Lower lobe of right lung (tissue), 2 donors: ENCODE measurements around the gene CYB5A. TPM values are rescaled to one million over a fixed set of nuclear protein-coding genes. Genes with fewer than 3 reads are reported as not detected.

ENCODE experiments used
- ATAC-seq, 2 donors: fragments of 200-7000 bp; cut with Tn5 transposase; one replicate each; pipeline ENCODE4 v1.9.1; 2020 to 2022; ENCODE audit warnings: mild to moderate bottlenecking in 2 of 2, moderate library complexity in 2 of 2
- DNase-seq: peaks from one replicate; pipeline ENCODE4 v3.0.0-alpha.2; 2020
- H3K27ac ChIP-seq: fragments of 200-600 bp; one replicate; pipeline ENCODE4 v1.8.0; 2022
- H3K27me3 ChIP-seq: fragments of 200-600 bp; one replicate; pipeline ENCODE4 v1.8.0; 2022; ENCODE audit warnings: low read depth
- H3K36me3 ChIP-seq: fragments of 200-600 bp; one replicate; pipeline ENCODE4 v1.8.0; 2022; ENCODE audit warnings: mild to moderate bottlenecking
- H3K4me1 ChIP-seq: fragments of 200-600 bp; one replicate; pipeline ENCODE4 v1.8.0; 2022
- H3K4me3 ChIP-seq: fragments of 200-600 bp; one replicate; pipeline ENCODE4 v1.8.0; 2022; ENCODE audit warnings: mild to moderate bottlenecking
- H3K9me3 ChIP-seq: fragments of 200-600 bp; one replicate; pipeline ENCODE4 v1.8.0; 2022
- CTCF ChIP-seq: fragments of 200-600 bp; IDR thresholded peaks from one replicate; pipeline ENCODE4 v1.8.0; 2022; ENCODE audit warnings: antibody characterized with exemption, mild to moderate bottlenecking
- intact Hi-C: fragments of 100-400 bp; cut with DNase I; formaldehyde crosslinking; loops from one replicate; pipeline ENCODE4 v1.11.0; 2022
- long read RNA-seq: library from polyadenylated mRNA; unstranded; transcript quantifications from one replicate; pipeline ENCODE4 v2.0.0, GENCODE V29; 2021
- total RNA-seq: library from RNA; stranded (reverse); fragmentation: NEBNext Ultra II Directional; extraction: Animal tissue kit (Norgen Biotek cat#: 25700); gene quantifications from one replicate; pipeline ENCODE4 v1.2.1, GENCODE V29; 2021
- donor health status: DM: no; HTN: yes; CAD: no; lungs with severe emphysema.

Gene CYB5A
- total RNA-seq, result 458 TPM
- long read RNA-seq, full-length matches to known transcripts, result 501 of 540 reads
- long read RNA-seq, partial matches to known transcripts, result 6 of 540 reads
- long read RNA-seq, other reads (novel, unspliced or antisense), result 33 of 540 reads

GRCh38 chr18:74291771-74292540 lies at the start of gene CYB5A:
TSS of gene CYB5A (minus strand) at chr18:74291963. CDS start at chr18:74291875, 88 bp downstream.
- Histone ChIP-seq H3K4me1 (peaks cover 20% of the 10 kb centered on the region), H3K27me3 (no peaks in the 10 kb centered on the region), H3K4me3 (peak within 1 kb of the TSS; percentile 91), H3K27ac (peak within 1 kb of the TSS; percentile 83), H3K36me3 (no peaks in the 10 kb centered on the region), H3K9me3 (no peaks in the 10 kb centered on the region)
- TF ChIP-seq CTCF, result no peak
- intact Hi-C loops, result no loop called here
- peak; percentile 98 for DNase-seq
- peak; percentile 97 to 99 for ATAC-seq

GRCh38 chr18:74337912-74338309 lies 46.1 kb upstream of the CYB5A start:
- no peaks in the 10 kb centered on the region for H3K27me3 ChIP-seq
- H3K4me3 ChIP-seq, result no peak overlapping the region
- H3K27ac ChIP-seq, result no peak overlapping the region
- DNase-seq, result no peak
- no peak for TF ChIP-seq CTCF
- peak; percentile 64 to 90 for ATAC-seq
- intact Hi-C loops, result no loop called here
- H3K36me3 ChIP-seq, result no peaks in the 10 kb centered on the region
- no peaks in the 10 kb centered on the region for H3K9me3 ChIP-seq
- H3K4me1 ChIP-seq, result no peaks in the 10 kb centered on the region

- Histone ChIP-seq H3K4me3 (no peak overlapping the region), H3K27ac (no peak overlapping the region), H3K36me3 (no peaks in the 10 kb centered on the region), H3K4me1 (no peaks in the 10 kb centered on the region), H3K27me3 (no peaks in the 10 kb centered on the region), H3K9me3 (no peaks in the 10 kb centered on the region)
- DNase-seq (no peak), ATAC-seq (peak in 1 of 2 donors; percentile 7)
- intact Hi-C loops, result no loop called here
- TF ChIP-seq CTCF, result no peak
Observed at GRCh38 chr18:74337155-74337911, 45.6 kb upstream of the CYB5A start.

GRCh38 chr18:74336656-74337055 lies 44.9 kb upstream of the CYB5A start:
- intact Hi-C loops, result no loop called here
- ATAC-seq (no peak), DNase-seq (no peak)
- Histone ChIP-seq H3K36me3 (no peaks in the 10 kb centered on the region), H3K9me3 (no peaks in the 10 kb centered on the region), H3K4me1 (no peaks in the 10 kb centered on the region), H3K27ac (no peak overlapping the region), H3K4me3 (no peak overlapping the region), H3K27me3 (no peaks in the 10 kb centered on the region)
- no peak for TF ChIP-seq CTCF

GRCh38 chr18:74334242-74334893 lies 42.6 kb upstream of the CYB5A start:
- Histone ChIP-seq H3K9me3 (no peaks in the 10 kb centered on the region), H3K4me3 (no peak overlapping the region), H3K27me3 (no peaks in the 10 kb centered on the region), H3K4me1 (no peaks in the 10 kb centered on the region), H3K36me3 (no peaks in the 10 kb centered on the region), H3K27ac (no peak overlapping the region)
- ATAC-seq, result no peak
- no peak for DNase-seq
- no peak for TF ChIP-seq CTCF
- intact Hi-C loops, result no loop called here
